ENCODE measurements around the gene DAAM1. TPM values are rescaled to one million over a fixed set of nuclear protein-coding genes. Genes with fewer than 3 reads are reported as not detected.

DAAM1 gene
- total RNA-seq, 6 experiments from 2014 or later: 7.5 to 12.2 (median 8.6) TPM

DNA sequence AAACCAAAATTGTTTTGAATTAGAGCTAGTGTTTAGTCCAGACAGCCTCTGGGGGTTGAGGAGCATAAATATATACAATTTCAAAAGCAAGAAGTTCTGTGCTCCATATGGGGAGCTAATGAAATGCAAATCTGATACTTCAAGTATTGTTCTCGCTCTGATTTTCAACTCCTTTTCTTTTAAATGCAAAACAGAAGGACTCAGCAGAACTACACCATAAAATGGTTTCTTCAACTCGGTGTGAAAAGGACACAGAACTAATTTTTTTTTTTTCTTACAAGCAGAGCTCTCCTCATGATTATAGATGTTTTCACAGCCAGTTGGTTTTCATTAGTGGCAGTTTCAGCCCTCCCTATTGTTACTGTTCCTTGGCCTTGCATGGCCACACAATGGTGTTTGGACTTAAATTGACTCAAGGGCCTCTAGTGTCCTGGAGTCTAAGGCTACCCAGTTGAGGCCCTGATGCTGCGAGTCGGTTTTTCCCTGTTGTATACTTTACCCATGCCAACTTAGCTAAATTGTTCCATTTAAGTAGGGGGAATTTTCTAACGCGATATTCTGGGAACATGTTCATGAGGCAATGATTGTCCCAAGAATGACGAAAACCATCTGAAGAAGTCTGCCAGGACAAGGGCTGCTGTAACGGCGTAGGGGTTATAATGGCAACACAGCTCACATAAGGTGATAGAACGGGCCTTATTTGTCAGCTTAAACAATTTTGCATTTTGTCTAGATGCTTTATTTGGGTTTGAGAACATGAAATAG lies 156.4 kb downstream of the DAAM1 start:
- TF ChIP-seq, protein P1, sequence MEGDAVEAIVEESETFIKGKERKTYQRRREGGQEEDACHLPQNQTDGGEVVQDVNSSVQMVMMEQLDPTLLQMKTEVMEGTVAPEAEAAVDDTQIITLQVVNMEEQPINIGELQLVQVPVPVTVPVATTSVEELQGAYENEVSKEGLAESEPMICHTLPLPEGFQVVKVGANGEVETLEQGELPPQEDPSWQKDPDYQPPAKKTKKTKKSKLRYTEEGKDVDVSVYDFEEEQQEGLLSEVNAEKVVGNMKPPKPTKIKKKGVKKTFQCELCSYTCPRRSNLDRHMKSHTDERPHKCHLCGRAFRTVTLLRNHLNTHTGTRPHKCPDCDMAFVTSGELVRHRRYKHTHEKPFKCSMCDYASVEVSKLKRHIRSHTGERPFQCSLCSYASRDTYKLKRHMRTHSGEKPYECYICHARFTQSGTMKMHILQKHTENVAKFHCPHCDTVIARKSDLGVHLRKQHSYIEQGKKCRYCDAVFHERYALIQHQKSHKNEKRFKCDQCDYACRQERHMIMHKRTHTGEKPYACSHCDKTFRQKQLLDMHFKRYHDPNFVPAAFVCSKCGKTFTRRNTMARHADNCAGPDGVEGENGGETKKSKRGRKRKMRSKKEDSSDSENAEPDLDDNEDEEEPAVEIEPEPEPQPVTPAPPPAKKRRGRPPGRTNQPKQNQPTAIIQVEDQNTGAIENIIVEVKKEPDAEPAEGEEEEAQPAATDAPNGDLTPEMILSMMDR (IDR thresholded peaks at IDR 0.05): no peak
- no peak overlapping the region for H3K4me3 Mint-ChIP-seq
- DNase-seq: no peak
- H3K36me3 Mint-ChIP-seq (ENCODE audit: low read depth): peaks cover 7% of the 10 kb centered on the region; the same call in 1 of the 2 replicates
- H3K9me3 Mint-ChIP-seq: no peaks in the 10 kb centered on the region
- no peaks in the 10 kb centered on the region for H3K27me3 Mint-ChIP-seq (ENCODE audit: insufficient read depth)
- H3K4me1 Mint-ChIP-seq (ENCODE audit: low read depth): peaks cover 45% of the 10 kb centered on the region
- no peak overlapping the region for H3K27ac Mint-ChIP-seq

DNA sequence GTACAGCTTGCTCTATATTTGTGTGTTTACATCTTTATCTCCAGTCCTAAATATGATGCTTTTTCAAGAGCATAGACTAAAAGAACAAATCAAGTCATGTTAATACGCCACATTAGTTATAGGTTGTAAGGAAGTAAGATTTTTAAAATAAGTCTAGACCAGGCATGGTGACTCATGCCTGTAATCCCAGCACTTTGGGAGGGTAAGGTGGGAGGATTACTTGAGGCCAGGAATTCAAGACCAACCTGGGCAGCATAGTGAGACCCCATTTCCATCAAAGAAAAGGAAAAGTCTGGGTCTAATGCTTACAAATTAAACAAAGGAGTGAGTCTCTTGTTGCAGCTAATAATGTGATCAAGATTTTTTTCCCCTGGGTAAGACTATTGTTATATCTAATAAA lies 157.9 kb downstream of the DAAM1 start:
- peaks cover 4% of the 10 kb centered on the region; the same call in 1 of the 2 replicates for H3K36me3 Mint-ChIP-seq (ENCODE audit: low read depth)
- no peaks in the 10 kb centered on the region for H3K27me3 Mint-ChIP-seq (ENCODE audit: insufficient read depth)
- DNase-seq: no peak
- TF ChIP-seq, protein P1 (IDR thresholded peaks at IDR 0.05): no peak
- no peak overlapping the region for H3K4me3 Mint-ChIP-seq
- H3K4me1 Mint-ChIP-seq (ENCODE audit: low read depth): peaks cover 42% of the 10 kb centered on the region
- H3K27ac Mint-ChIP-seq: peak overlapping the region; percentile 18; the same call in 1 of the 2 replicates
- H3K9me3 Mint-ChIP-seq: no peaks in the 10 kb centered on the region

DNA sequence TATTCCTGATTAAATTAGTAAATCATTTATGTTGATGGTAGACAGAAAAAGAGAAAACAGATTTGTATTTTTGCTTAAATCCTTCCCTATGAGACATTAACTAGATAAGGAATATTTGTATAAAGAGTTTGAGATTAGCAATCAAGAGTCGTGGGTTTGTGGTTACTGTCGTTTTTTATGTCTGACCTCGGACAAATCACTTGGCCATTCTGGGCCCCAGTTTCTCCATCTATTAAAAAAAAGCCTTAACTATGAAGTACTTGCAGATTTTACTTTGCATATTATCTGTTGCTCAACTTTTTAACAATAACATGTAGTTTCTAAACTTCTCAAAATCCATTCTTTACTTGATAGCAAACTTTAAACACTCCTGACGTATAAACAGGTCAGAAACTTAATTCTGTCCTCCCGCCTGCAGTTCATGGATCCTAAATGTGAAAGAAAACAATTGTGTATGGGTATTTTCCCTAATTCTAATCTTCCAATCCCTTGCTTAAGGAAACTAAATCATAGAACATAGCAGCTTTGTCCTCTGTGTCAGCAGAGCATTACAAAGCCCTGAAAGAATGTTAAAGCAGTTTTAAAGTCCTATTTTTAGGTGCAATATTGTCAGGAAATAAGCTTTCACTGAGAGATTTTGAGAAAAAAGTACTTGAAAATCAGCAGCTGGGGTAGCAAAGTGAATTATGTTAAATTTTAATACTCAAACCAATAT lies 158.5 kb downstream of the DAAM1 start:
- Mint-ChIP-seq H3K27me3 (ENCODE audit: insufficient read depth) (no peaks in the 10 kb centered on the region), H3K27ac (peak overlapping the region; percentile 53), H3K36me3 (ENCODE audit: low read depth) (peaks cover 4% of the 10 kb centered on the region; the same call in 1 of the 2 replicates), H3K4me1 (ENCODE audit: low read depth) (peaks cover 36% of the 10 kb centered on the region), H3K9me3 (no peaks in the 10 kb centered on the region), H3K4me3 (peak overlapping the region; percentile 1; the same call in 1 of the 2 replicates)
- TF ChIP-seq, protein P1 (IDR thresholded peaks at IDR 0.05): no peak
- DNase-seq: no peak

DNA sequence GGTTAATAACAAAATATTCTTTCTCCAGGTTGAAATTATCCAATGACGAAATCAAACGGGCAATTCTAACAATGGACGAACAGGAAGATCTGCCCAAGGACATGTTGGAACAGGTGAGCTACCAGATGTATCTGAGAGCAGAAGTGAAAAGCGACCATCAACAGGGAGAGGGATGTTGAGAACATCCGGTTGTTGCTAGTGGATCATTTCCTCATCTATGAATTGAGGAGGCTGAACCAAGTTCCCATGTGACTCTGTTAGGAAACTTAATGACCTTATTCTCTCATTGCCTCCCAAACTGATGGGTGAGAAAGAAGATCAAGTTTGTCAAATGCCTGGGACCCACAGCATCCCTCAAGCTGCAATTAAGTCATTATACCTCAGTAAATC lies 159.0 kb downstream of the DAAM1 start:
- peaks cover 4% of the 10 kb centered on the region; the same call in 1 of the 2 replicates for H3K36me3 Mint-ChIP-seq (ENCODE audit: low read depth)
- DNase-seq: no peak
- H3K9me3 Mint-ChIP-seq: no peaks in the 10 kb centered on the region
- TF ChIP-seq, protein P1 (IDR thresholded peaks at IDR 0.05): no peak
- peaks cover 31% of the 10 kb centered on the region for H3K4me1 Mint-ChIP-seq (ENCODE audit: low read depth)
- H3K27ac Mint-ChIP-seq: peak overlapping the region; percentile 53
- no peaks in the 10 kb centered on the region for H3K27me3 Mint-ChIP-seq (ENCODE audit: insufficient read depth)
- no peak overlapping the region for H3K4me3 Mint-ChIP-seq

GRCh38 chr14:59347915-59348314 lies 159.4 kb downstream of the DAAM1 start:
- no peaks in the 10 kb centered on the region for H3K9me3 Mint-ChIP-seq
- DNase-seq: no peak
- TF ChIP-seq, protein P1 (IDR thresholded peaks at IDR 0.05): no peak
- no peak overlapping the region for H3K27ac Mint-ChIP-seq
- no peaks in the 10 kb centered on the region for H3K27me3 Mint-ChIP-seq (ENCODE audit: insufficient read depth)
- H3K36me3 Mint-ChIP-seq (ENCODE audit: low read depth): peaks cover 5% of the 10 kb centered on the region; the same call in 1 of the 2 replicates
- H3K4me1 Mint-ChIP-seq (ENCODE audit: low read depth): peaks cover 27% of the 10 kb centered on the region
- no peak overlapping the region for H3K4me3 Mint-ChIP-seq
